Breast epithelium (tissue), 4 donors: ENCODE data around the gene TCF7L1. TPM values are rescaled to one million over a fixed set of nuclear protein-coding genes. Genes with fewer than 3 reads are reported as not detected.
"Not testable (repeated sequence)": the region's sequence is repeated elsewhere in the genome, so short reads cannot be mapped to it uniquely, and the experiment has no call there.

Experiments used
- DNase-seq, 2 donors: peaks; one replicate each; pipeline ENCODE4 v3.0.0-alpha.2; 2019; ENCODE audit warnings: low spot score in 2 of 2
- H3K27ac ChIP-seq, 2 donors: fragments of 200-600 bp; sonication (generic) in 1 of 2; one replicate each; pipeline ENCODE4 v1.5.1; 2016 to 2019; ENCODE audit warnings: mild to moderate bottlenecking in 1 of 2
- H3K27me3 ChIP-seq, 2 donors: fragments of 200-600 bp; sonication (generic) in 1 of 2; one replicate each; pipeline versions ENCODE4 v1.5.1 to v1.6.0; 2017 to 2019; ENCODE audit warnings: control low read depth in 1 of 2, mild to moderate bottlenecking in 1 of 2
- H3K36me3 ChIP-seq: fragments of 200-600 bp; one replicate; pipeline ENCODE4 v1.5.1; 2019
- H3K4me1 ChIP-seq, 2 donors: fragments of 200-600 bp; sonication (generic); one replicate each; pipeline ENCODE4 v1.5.1; 2016 to 2019; ENCODE audit warnings: control low read depth in 1 of 2
- H3K4me3 ChIP-seq, 3 donors: fragments of 200-600 bp; sonication (generic); 1 replicate in 2 of 3; 2 replicates in 1 of 3; pipeline ENCODE4 v1.5.1; 2016 to 2019; ENCODE audit warnings: mild to moderate bottlenecking in 3 of 3, moderate library complexity in 2 of 3
- H3K9me3 ChIP-seq, 2 donors: fragments of 200-600 bp; sonication (generic) in 1 of 2; one replicate each; pipeline ENCODE4 v1.5.1; 2016 to 2019; ENCODE audit warnings: control low read depth in 1 of 2
- POLR2A ChIP-seq: fragments of 450-650 bp; IDR thresholded peaks from one replicate; pipeline ENCODE4 v1.6.1; 2016; ENCODE audit warnings: antibody characterized with exemption, mild to moderate bottlenecking, moderate library complexity
- POLR2AphosphoS5 ChIP-seq, 3 donors: sonication (generic); formaldehyde crosslinking; IDR thresholded peaks; one replicate each; pipeline ENCODE4 v1.6.1; 2017; ENCODE audit warnings: antibody characterized with exemption in 3 of 3
- intact Hi-C: fragments of 100-400 bp; cut with DNase I; formaldehyde crosslinking; loops from one replicate; pipeline ENCODE4 v1.15.1; 2023; ENCODE audit warnings: low total_unique reads
- total RNA-seq, 3 donors: library from RNA; depleted of rRNA; stranded (reverse); fragments of >200 nt; gene quantifications; one replicate each; pipeline ENCODE4 v1.1.0, GENCODE V29; 2016
- TF ChIP-seq, protein P1 (sequence below), 3 donors: fragments of 450-650 bp; IDR thresholded peaks; one replicate each; pipeline ENCODE4 v1.5.1; 2016 to 2017; ENCODE audit warnings: antibody characterized with exemption in 3 of 3, mild to moderate bottlenecking in 3 of 3, moderate library complexity in 3 of 3

TCF7L1 gene
- total RNA-seq, 3 donors from 2014 or later, result 3.4 to 6.9 (median 5.9) TPM

- H3K9me3 ChIP-seq, result no peaks in the 10 kb centered on the region
- TF ChIP-seq, protein P1, sequence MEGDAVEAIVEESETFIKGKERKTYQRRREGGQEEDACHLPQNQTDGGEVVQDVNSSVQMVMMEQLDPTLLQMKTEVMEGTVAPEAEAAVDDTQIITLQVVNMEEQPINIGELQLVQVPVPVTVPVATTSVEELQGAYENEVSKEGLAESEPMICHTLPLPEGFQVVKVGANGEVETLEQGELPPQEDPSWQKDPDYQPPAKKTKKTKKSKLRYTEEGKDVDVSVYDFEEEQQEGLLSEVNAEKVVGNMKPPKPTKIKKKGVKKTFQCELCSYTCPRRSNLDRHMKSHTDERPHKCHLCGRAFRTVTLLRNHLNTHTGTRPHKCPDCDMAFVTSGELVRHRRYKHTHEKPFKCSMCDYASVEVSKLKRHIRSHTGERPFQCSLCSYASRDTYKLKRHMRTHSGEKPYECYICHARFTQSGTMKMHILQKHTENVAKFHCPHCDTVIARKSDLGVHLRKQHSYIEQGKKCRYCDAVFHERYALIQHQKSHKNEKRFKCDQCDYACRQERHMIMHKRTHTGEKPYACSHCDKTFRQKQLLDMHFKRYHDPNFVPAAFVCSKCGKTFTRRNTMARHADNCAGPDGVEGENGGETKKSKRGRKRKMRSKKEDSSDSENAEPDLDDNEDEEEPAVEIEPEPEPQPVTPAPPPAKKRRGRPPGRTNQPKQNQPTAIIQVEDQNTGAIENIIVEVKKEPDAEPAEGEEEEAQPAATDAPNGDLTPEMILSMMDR (IDR thresholded peaks at IDR 0.05), result no peak
- TF ChIP-seq POLR2A (no peak), POLR2AphosphoS5 (IDR thresholded peaks at IDR 0.05) (no peak)
- intact Hi-C loops, result no loop called here
- no peak overlapping the region for H3K27ac ChIP-seq
- H3K4me1 ChIP-seq, result peaks cover 0 to 6% of the 10 kb centered on the region in 2 donors
- no peaks in the 10 kb centered on the region for H3K27me3 ChIP-seq
- no peak for DNase-seq
- no peak overlapping the region for H3K4me3 ChIP-seq
- H3K36me3 ChIP-seq, result no peaks in the 10 kb centered on the region
Measured at GRCh38 chr2:85210511-85210910, 77.3 kb downstream of the TCF7L1 start.

GRCh38 chr2:85211606-85212005 lies 78.4 kb downstream of the TCF7L1 start:
- DNase-seq, H3K9me3 ChIP-seq, intact Hi-C loops, H3K4me3 ChIP-seq, H3K27me3 ChIP-seq, H3K36me3 ChIP-seq, H3K27ac ChIP-seq: not testable (repeated sequence)
- peaks cover 7 to 16% of the 10 kb centered on the region in 2 donors for H3K4me1 ChIP-seq

DNA sequence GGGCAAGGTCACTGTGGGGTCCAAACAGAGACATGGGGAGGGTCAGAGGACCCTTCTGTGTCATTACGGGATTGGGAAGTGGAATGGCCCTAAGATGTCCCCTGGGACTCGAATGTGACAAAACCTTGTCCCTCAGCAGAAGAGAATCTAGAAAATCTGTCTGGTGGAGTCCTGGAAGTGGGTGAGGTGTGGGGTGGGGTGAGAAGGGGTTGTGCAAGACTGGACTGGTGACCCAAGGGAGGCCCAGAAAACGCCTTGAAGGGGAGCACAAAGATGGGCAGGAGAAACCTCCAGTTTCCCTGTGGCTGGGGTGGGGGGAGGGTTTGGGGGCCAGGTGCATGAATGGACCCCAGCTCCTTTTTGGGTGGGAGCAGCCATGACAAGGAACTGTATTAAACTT lies 79.6 kb downstream of the TCF7L1 start:
- no peak overlapping the region for H3K27ac ChIP-seq
- H3K4me1 ChIP-seq, result peaks cover 7 to 18% of the 10 kb centered on the region in 2 donors
- TF ChIP-seq, protein P1 (IDR thresholded peaks at IDR 0.05), result no peak
- TF ChIP-seq POLR2AphosphoS5 (IDR thresholded peaks at IDR 0.05), result no peak
- no peak for TF ChIP-seq POLR2A
- H3K9me3 ChIP-seq, result no peaks in the 10 kb centered on the region
- no peaks in the 10 kb centered on the region for H3K27me3 ChIP-seq
- H3K36me3 ChIP-seq, result no peaks in the 10 kb centered on the region
- intact Hi-C loops, result no loop called here
- no peak for DNase-seq
- no peak overlapping the region for H3K4me3 ChIP-seq

DNA sequence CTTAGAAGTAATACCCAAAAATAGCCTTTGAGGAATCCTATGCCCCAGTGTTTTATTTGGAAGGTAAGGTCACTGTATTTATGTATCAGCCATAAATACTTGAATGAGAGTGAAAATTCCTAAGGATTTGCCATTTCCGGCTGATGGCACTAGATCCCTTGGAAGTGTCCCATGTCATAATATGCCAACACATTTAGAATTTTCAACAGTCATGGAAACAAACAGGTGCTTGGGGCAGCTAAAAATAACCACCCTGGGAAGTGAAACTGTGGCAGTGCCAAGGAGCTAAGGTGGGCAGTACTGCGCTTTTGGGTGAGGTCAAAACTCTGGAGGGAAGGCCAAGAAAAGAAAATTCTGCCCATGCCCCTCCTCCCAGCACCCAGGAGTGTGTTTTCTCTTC lies 80.2 kb downstream of the TCF7L1 start:
- H3K36me3 ChIP-seq, result no peaks in the 10 kb centered on the region
- H3K9me3 ChIP-seq, result no peaks in the 10 kb centered on the region
- no peak for DNase-seq
- intact Hi-C loops, result no loop called here
- peaks cover 7 to 18% of the 10 kb centered on the region in 2 donors for H3K4me1 ChIP-seq
- H3K4me3 ChIP-seq, result no peak overlapping the region
- H3K27ac ChIP-seq, result no peak overlapping the region
- TF ChIP-seq POLR2AphosphoS5 (IDR thresholded peaks at IDR 0.05) (no peak), POLR2A (no peak)
- TF ChIP-seq, protein P1 (IDR thresholded peaks at IDR 0.05), result no peak
- H3K27me3 ChIP-seq, result no peaks in the 10 kb centered on the region

GRCh38 chr2:85213901-85214512 lies 80.8 kb downstream of the TCF7L1 start:
- TF ChIP-seq, protein P1 (IDR thresholded peaks at IDR 0.05), result no peak
- TF ChIP-seq POLR2AphosphoS5 (IDR thresholded peaks at IDR 0.05), result no peak
- TF ChIP-seq POLR2A, result no peak

GRCh38 chr2:85215081-85215447 lies 81.9 kb downstream of the TCF7L1 start:
- no peak for TF ChIP-seq POLR2AphosphoS5 (IDR thresholded peaks at IDR 0.05)
- TF ChIP-seq, protein P1 (IDR thresholded peaks at IDR 0.05), result peak in 2 of 3 donors; percentile 14 to 28
- Histone ChIP-seq H3K36me3 (no peaks in the 10 kb centered on the region), H3K9me3 (no peaks in the 10 kb centered on the region), H3K4me3 (peak overlapping the region in 2 of 3 donors; percentile 8 to 37), H3K27me3 (no peaks in the 10 kb centered on the region), H3K27ac (peak overlapping the region; percentile 89 to 91), H3K4me1 (peaks cover 7 to 18% of the 10 kb centered on the region in 2 donors)
- no peak for DNase-seq
- intact Hi-C loops, result no loop called here

More at GRCh38 chr2:85213901-85214512, 80.8 kb downstream of the TCF7L1 start:
- no peaks in the 10 kb centered on the region for H3K27me3 ChIP-seq
- no peaks in the 10 kb centered on the region for H3K36me3 ChIP-seq
- H3K9me3 ChIP-seq, result no peaks in the 10 kb centered on the region
- no peak for DNase-seq
- H3K4me1 ChIP-seq, result peaks cover 7 to 18% of the 10 kb centered on the region in 2 donors
- H3K27ac ChIP-seq, result peak overlapping the region; percentile 64 to 89
- no peak overlapping the region for H3K4me3 ChIP-seq
- intact Hi-C loops, result no loop called here
